GM12891 (cell line): ENCODE data around the gene MRPL49.

Experiments used
- DNase-seq: peaks from one replicate; pipeline ENCODE4 v3.0.0; 2011; ENCODE audit warnings: low spot score; ENCODE audit not compliant: insufficient read length
- FAIRE-seq: peaks from 2 replicates; lab custom pipeline; 2011; peaks lifted over from hg19 to GRCh38; lab: Jason Lieb, UNC
- PAX5 ChIP-seq: IDR thresholded peaks from 2 replicates; pipeline ENCODE4 v1.6.1; 2011; ENCODE audit warnings: low read length, moderate library complexity, mild to moderate bottlenecking; ENCODE audit not compliant: insufficient read depth, severe bottlenecking
- POLR2A ChIP-seq: IDR thresholded peaks from 2 replicates; pipeline ENCODE4 v1.6.1; 2011; ENCODE audit warnings: low read depth, low read length, control low read depth
- POLR2AphosphoS5 ChIP-seq: IDR thresholded peaks from 2 replicates; pipeline ENCODE4 v1.6.1; 2011; ENCODE audit warnings: low read depth, low read length, control low read depth
- POU2F2 ChIP-seq: IDR thresholded peaks from 2 replicates; pipeline ENCODE4 v1.6.1; 2011; ENCODE audit warnings: low read depth, mild to moderate bottlenecking, control low read depth, low read length, moderate library complexity
- SPI1 ChIP-seq: IDR thresholded peaks from 2 replicates; pipeline ENCODE4 v1.6.1; 2011; ENCODE audit warnings: low read depth, low read length, control low read depth
- TAF1 ChIP-seq: IDR thresholded peaks from 2 replicates; pipeline ENCODE4 v1.6.1; 2011; ENCODE audit warnings: low read depth, low read length, control low read depth

The MRPL49 gene

GRCh38 chr11:65087216-65087615 is 34.9 kb upstream of the MRPL49 start:
- TF ChIP-seq POLR2A (no peak), POLR2AphosphoS5 (no peak)
- no peak for FAIRE-seq
- DNase-seq, result no peak

GRCh38 chr11:65087827-65088226 is 34.3 kb upstream of the MRPL49 start:
- DNase-seq (no peak), FAIRE-seq (no peak)
- TF ChIP-seq POLR2A (no peak), POU2F2 (no peak), PAX5 (no peak), TAF1 (no peak), SPI1 (no peak), POLR2AphosphoS5 (no peak)

- TF ChIP-seq POU2F2 (no peak), SPI1 (no peak), POLR2A (no peak), PAX5 (no peak), TAF1 (no peak), POLR2AphosphoS5 (no peak)
- no peak for DNase-seq
- no peak for FAIRE-seq
Measured at GRCh38 chr11:65089621-65090020, 32.5 kb upstream of the MRPL49 start.

GRCh38 chr11:65090628-65091027 is 31.5 kb upstream of the MRPL49 start:
- FAIRE-seq (no peak), DNase-seq (no peak)
- TF ChIP-seq PAX5, result no peak
- no peak for TF ChIP-seq TAF1
- TF ChIP-seq POLR2AphosphoS5, result no peak
- no peak for TF ChIP-seq POU2F2
- TF ChIP-seq POLR2A, result no peak
- TF ChIP-seq SPI1, result no peak

- TF ChIP-seq SPI1 (no peak), TAF1 (no peak), PAX5 (no peak), POU2F2 (no peak), POLR2A (no peak), POLR2AphosphoS5 (no peak)
- FAIRE-seq, result no peak
- no peak for DNase-seq
Measured at GRCh38 chr11:65095427-65095826, 26.7 kb upstream of the MRPL49 start.

- TF ChIP-seq TAF1 (peak; percentile 98), POLR2A (peak; percentile 98), POLR2AphosphoS5 (peak; percentile 97), PAX5 (peak; percentile 71), POU2F2 (peak; percentile 96), SPI1 (peak; percentile 27; the same call in 1 of the 2 replicates)
- FAIRE-seq, result peak; percentile 96
- DNase-seq, result peak; percentile 92
Measured at GRCh38 chr11:65095974-65096806, 25.9 kb upstream of the MRPL49 start, which contains the start of gene VPS51. Gene VPS51 (plus strand): TSS chr11:65096214. CDS start chr11:65096251, 37 bp downstream.

GRCh38 chr11:65096926-65097325 is 25.2 kb upstream of the MRPL49 start:
- FAIRE-seq (no peak), DNase-seq (no peak)
- TF ChIP-seq SPI1, result no peak
- TF ChIP-seq PAX5, result no peak
- no peak for TF ChIP-seq POLR2AphosphoS5
- no peak for TF ChIP-seq TAF1
- no peak for TF ChIP-seq POU2F2
- no peak for TF ChIP-seq POLR2A

- TF ChIP-seq TAF1, result no peak
- TF ChIP-seq POLR2A, result no peak
- TF ChIP-seq SPI1, result no peak
- no peak for TF ChIP-seq POU2F2
- DNase-seq (no peak), FAIRE-seq (no peak)
Measured at GRCh38 chr11:65100674-65101350, 21.3 kb upstream of the MRPL49 start.

GRCh38 chr11:65102142-65103095 is 19.7 kb upstream of the MRPL49 start:
- DNase-seq, result no peak
- TF ChIP-seq POU2F2, result no peak
- no peak for TF ChIP-seq PAX5
- no peak for TF ChIP-seq POLR2A
- TF ChIP-seq TAF1, result no peak
- no peak for TF ChIP-seq POLR2AphosphoS5
- no peak for TF ChIP-seq SPI1
- FAIRE-seq, result no peak
